H9 (cell line): ENCODE data around the gene OR6J1. TPM values are rescaled to one million over a fixed set of nuclear protein-coding genes. Genes with fewer than 3 reads are reported as not detected.

Source experiments
- DNase-seq: peaks from one replicate; pipeline ENCODE4 v3.0.0-alpha.2; 2017
- H2AFZ ChIP-seq: one replicate; pipeline ENCODE4 v1.6.1; 2013; ENCODE audit warnings: mild to moderate bottlenecking, low read length, control low read depth, moderate library complexity
- H2AK5ac ChIP-seq: 2 replicates; pipeline ENCODE4 v1.6.1; 2013; ENCODE audit warnings: low read length, control low read depth, mixed read lengths; ENCODE audit not compliant: insufficient read length
- H2BK120ac ChIP-seq: one replicate; pipeline ENCODE4 v1.6.1; 2013; ENCODE audit warnings: low read depth, mild to moderate bottlenecking, low read length, control low read depth, inconsistent platforms; ENCODE audit not compliant: poor library complexity, severe bottlenecking
- H2BK12ac ChIP-seq: 2 replicates; pipeline ENCODE4 v1.6.1; 2013; ENCODE audit warnings: low read length, control low read depth, mixed read lengths, low read depth; ENCODE audit not compliant: insufficient read length
- H2BK15ac ChIP-seq: 2 replicates; pipeline ENCODE4 v1.6.1; 2013; ENCODE audit warnings: low read depth, low read length, control low read depth
- H2BK20ac ChIP-seq: one replicate; pipeline ENCODE4 v1.6.1; 2013; ENCODE audit warnings: low read depth, mild to moderate bottlenecking, low read length, control low read depth, inconsistent platforms; ENCODE audit not compliant: poor library complexity, severe bottlenecking
- H2BK5ac ChIP-seq: 2 replicates; pipeline ENCODE4 v1.6.1; 2013; ENCODE audit warnings: low read length, control low read depth, mixed read lengths; ENCODE audit not compliant: insufficient read length
- H3K14ac ChIP-seq: 2 replicates; pipeline ENCODE4 v1.6.1; 2013; ENCODE audit warnings: low read length, control low read depth; ENCODE audit not compliant: insufficient read depth
- H3K18ac ChIP-seq: 2 replicates; pipeline ENCODE4 v1.6.1; 2013; ENCODE audit warnings: low read depth, mild to moderate bottlenecking, mixed read lengths, low read length, control low read depth; ENCODE audit not compliant: insufficient read length
- H3K23ac ChIP-seq: 2 replicates; pipeline ENCODE4 v1.6.1; 2013; ENCODE audit warnings: low read length, control low read depth, mixed read lengths, low read depth; ENCODE audit not compliant: insufficient read length
- H3K23me2 ChIP-seq: 2 replicates; pipeline ENCODE4 v1.6.1; 2013; ENCODE audit warnings: low read depth, mild to moderate bottlenecking, mixed read lengths, low read length, control low read depth; ENCODE audit not compliant: insufficient read length, poor library complexity, severe bottlenecking
- H3K27ac ChIP-seq: 2 replicates; pipeline ENCODE4 v1.5.1; 2013; ENCODE audit warnings: low read length, control low read depth, mixed read lengths, low read depth; ENCODE audit not compliant: insufficient read length
- H3K27me3 ChIP-seq: 2 replicates; pipeline ENCODE4 v1.6.1; 2013; ENCODE audit warnings: low read length, control low read depth, inconsistent platforms; ENCODE audit not compliant: insufficient read depth
- H3K4ac ChIP-seq: 2 replicates; pipeline ENCODE4 v1.6.1; 2013; ENCODE audit warnings: low read depth, mild to moderate bottlenecking, control low read depth, inconsistent platforms, low read length, moderate library complexity
- H3K4me1 ChIP-seq: 2 replicates; pipeline ENCODE4 v1.6.1; 2013; ENCODE audit warnings: low read length, control low read depth, inconsistent platforms; ENCODE audit not compliant: insufficient read depth
- H3K4me2 ChIP-seq: 2 replicates; pipeline ENCODE4 v1.6.1; 2013; ENCODE audit warnings: low read length, control low read depth, mixed read lengths; ENCODE audit not compliant: insufficient read length, insufficient read depth
- H3K56ac ChIP-seq: 2 replicates; pipeline ENCODE4 v1.6.1; 2013; ENCODE audit warnings: low read depth, mild to moderate bottlenecking, mixed read lengths, low read length, control low read depth; ENCODE audit not compliant: insufficient read length
- H3K79me1 ChIP-seq: 2 replicates; pipeline ENCODE4 v1.6.1; 2013; ENCODE audit warnings: low read depth, mild to moderate bottlenecking, moderate library complexity, low read length, control low read depth, inconsistent platforms; ENCODE audit not compliant: insufficient read depth, poor library complexity, severe bottlenecking
- H3K79me2 ChIP-seq: 2 replicates; pipeline ENCODE4 v1.6.1; 2013; ENCODE audit warnings: low read length, control low read depth, inconsistent platforms; ENCODE audit not compliant: insufficient read depth
- H3K9ac ChIP-seq: 2 replicates; pipeline ENCODE4 v1.6.1; 2013; ENCODE audit warnings: low read length, control low read depth, mixed read lengths; ENCODE audit not compliant: insufficient read length; ENCODE audit errors: extremely low read depth
- H3K9me3 ChIP-seq: one replicate; pipeline ENCODE4 v1.6.1; 2013; ENCODE audit warnings: low read depth, low read length, inconsistent platforms; ENCODE audit not compliant: control insufficient read depth
- H3T11ph ChIP-seq: one replicate; pipeline ENCODE4 v1.6.1; 2013; ENCODE audit warnings: mild to moderate bottlenecking, low read length, control low read depth, inconsistent platforms
- H4K20me1 ChIP-seq: one replicate; pipeline ENCODE4 v1.6.1; 2013; ENCODE audit not compliant: control insufficient read depth, insufficient read length, insufficient read depth
- H4K5ac ChIP-seq: 2 replicates; pipeline ENCODE4 v1.6.1; 2013; ENCODE audit warnings: low read depth, mild to moderate bottlenecking, mixed read lengths, low read length, control low read depth; ENCODE audit not compliant: insufficient read length
- H4K8ac ChIP-seq: replicated peaks from 2 replicates; pipeline ENCODE4 v1.6.1; 2013; ENCODE audit warnings: low read length, control low read depth, mixed read lengths, low read depth; ENCODE audit not compliant: insufficient read length
- H4K91ac ChIP-seq: 2 replicates; pipeline ENCODE4 v1.6.1; 2013; ENCODE audit warnings: low read depth, mild to moderate bottlenecking, moderate library complexity, mixed read lengths, low read length, control low read depth; ENCODE audit not compliant: insufficient read length
- H3K27ac Mint-ChIP-seq, 3 experiments: 2 replicates in 2 of 3; 3 replicates in 1 of 3; pipeline ENCODE4 v1.8.0; 2020 to 2021; ENCODE audit warnings: mixed read lengths in 3 of 3, mild to moderate bottlenecking in 1 of 3, moderate library complexity in 1 of 3
- H3K27me3 Mint-ChIP-seq: 2 replicates; pipeline ENCODE4 v1.8.0; 2021; ENCODE audit warnings: low read depth, mild to moderate bottlenecking, moderate library complexity, mixed read lengths
- H3K36me3 Mint-ChIP-seq, 3 experiments: 2 replicates in 2 of 3; 3 replicates in 1 of 3; pipeline ENCODE4 v1.8.0; 2020 to 2021; ENCODE audit warnings: low read depth in 3 of 3, mixed read lengths in 3 of 3; ENCODE audit not compliant: insufficient read depth in 1 of 3
- H3K4me1 Mint-ChIP-seq, 2 experiments: 2 replicates each; pipeline ENCODE4 v1.8.0; 2020; ENCODE audit warnings: mixed read lengths in 2 of 2
- H3K4me3 Mint-ChIP-seq, 2 experiments: 2 replicates in 1 of 2; 3 replicates in 1 of 2; pipeline ENCODE4 v1.8.0; 2020 to 2021; ENCODE audit warnings: mild to moderate bottlenecking in 2 of 2, mixed read lengths in 2 of 2, moderate library complexity in 1 of 2
- H3K9me3 Mint-ChIP-seq, 2 experiments: 2 replicates in 1 of 2; 3 replicates in 1 of 2; pipeline ENCODE4 v1.8.0; 2020; ENCODE audit warnings: mild to moderate bottlenecking in 2 of 2, mixed read lengths in 2 of 2, moderate library complexity in 1 of 2
- CTCF ChIP-seq: fragments of 200-600 bp; sonication (generic); conservative IDR thresholded peaks from 3 replicates; pipeline ENCODE4 v1.8.0; 2021; ENCODE audit warnings: antibody characterized with exemption, mild to moderate bottlenecking
- WGBS: extraction: QIAGEN DNeasy Blood & Tissue Kit; methylation state at CpG from one replicate; pipeline ENCODE4 v1.1.7; 2013; ENCODE audit warnings: missing lambda C conversion rate, low lambda C conversion rate, mixed read lengths; ENCODE audit not compliant: insufficient read length; ENCODE audit errors: extremely low coverage; 5-methylcytosine and 5-hydroxymethylcytosine counted together
- total RNA-seq: library from RNA; stranded (reverse); gene quantifications from 2 replicates; pipeline ENCODE4 v1.2.1, GENCODE V29; 2021

The OR6J1 gene
- total RNA-seq, 1 experiment from 2014 or later, result not detected

GRCh38 chr14:22691171-22691570 is 47.0 kb upstream of the OR6J1 start:
- no peak overlapping the region for H3T11ph ChIP-seq
- H2BK20ac ChIP-seq, result no peak overlapping the region
- no peak overlapping the region for H2BK5ac ChIP-seq
- no peaks in the 10 kb centered on the region for H3K4me1 ChIP-seq
- no peaks in the 10 kb centered on the region for H3K9me3 ChIP-seq
- H3K23me2 ChIP-seq, result no peaks in the 10 kb centered on the region
- H3K4me3 Mint-ChIP-seq, result no peak overlapping the region
- DNase-seq, result no peak
- H3K27me3 Mint-ChIP-seq, result peaks cover 30% of the 10 kb centered on the region; the same call in 1 of the 2 replicates
- H3K27ac ChIP-seq, result no peak overlapping the region
- H3K14ac ChIP-seq, result no peak overlapping the region
- H3K18ac ChIP-seq, result no peak overlapping the region
- WGBS, result no CpG with 5 or more reads among the region's 2 CpGs
- peaks cover 15 to 21% of the 10 kb centered on the region in 2 experiments for H3K9me3 Mint-ChIP-seq
- H3K23ac ChIP-seq, result no peak overlapping the region
- no peak overlapping the region for H2AFZ ChIP-seq
- H3K4ac ChIP-seq, result no peak overlapping the region
- peaks cover 0 to 7% (median 0%) of the 10 kb centered on the region in 3 experiments; a peak in 1 of 7 replicates for H3K36me3 Mint-ChIP-seq
- no peak overlapping the region for H2BK120ac ChIP-seq
- no peak overlapping the region for H4K91ac ChIP-seq
- no peak overlapping the region for H2BK15ac ChIP-seq
- no peaks in the 10 kb centered on the region for H3K27me3 ChIP-seq
- no peak for TF ChIP-seq CTCF
- no peak overlapping the region for H4K8ac ChIP-seq
- H3K79me1 ChIP-seq, result no peaks in the 10 kb centered on the region
- no peaks in the 10 kb centered on the region for H4K20me1 ChIP-seq
- H2BK12ac ChIP-seq, result no peak overlapping the region
- no peak overlapping the region for H3K4me2 ChIP-seq
- no peaks in the 10 kb centered on the region for H3K79me2 ChIP-seq
- no peak overlapping the region for H3K56ac ChIP-seq
- peaks cover 0 to 4% of the 10 kb centered on the region in 2 experiments; a peak in 2 of 4 replicates for H3K4me1 Mint-ChIP-seq
- H3K27ac Mint-ChIP-seq, result no peak overlapping the region
- H2AK5ac ChIP-seq, result no peak overlapping the region
- H4K5ac ChIP-seq, result no peak overlapping the region
- H3K9ac ChIP-seq, result no peak overlapping the region
